ENCODE data around the gene NFATC1.

GRCh38 chr18:79556829-79557585, 161.3 kb downstream of the NFATC1 start:
- TF ChIP-seq POLR2AphosphoS5 (IDR thresholded peaks at IDR 0.05) (no peak), POLR2A (IDR thresholded peaks at IDR 0.05) (no peak)
- TF ChIP-seq, protein P1, sequence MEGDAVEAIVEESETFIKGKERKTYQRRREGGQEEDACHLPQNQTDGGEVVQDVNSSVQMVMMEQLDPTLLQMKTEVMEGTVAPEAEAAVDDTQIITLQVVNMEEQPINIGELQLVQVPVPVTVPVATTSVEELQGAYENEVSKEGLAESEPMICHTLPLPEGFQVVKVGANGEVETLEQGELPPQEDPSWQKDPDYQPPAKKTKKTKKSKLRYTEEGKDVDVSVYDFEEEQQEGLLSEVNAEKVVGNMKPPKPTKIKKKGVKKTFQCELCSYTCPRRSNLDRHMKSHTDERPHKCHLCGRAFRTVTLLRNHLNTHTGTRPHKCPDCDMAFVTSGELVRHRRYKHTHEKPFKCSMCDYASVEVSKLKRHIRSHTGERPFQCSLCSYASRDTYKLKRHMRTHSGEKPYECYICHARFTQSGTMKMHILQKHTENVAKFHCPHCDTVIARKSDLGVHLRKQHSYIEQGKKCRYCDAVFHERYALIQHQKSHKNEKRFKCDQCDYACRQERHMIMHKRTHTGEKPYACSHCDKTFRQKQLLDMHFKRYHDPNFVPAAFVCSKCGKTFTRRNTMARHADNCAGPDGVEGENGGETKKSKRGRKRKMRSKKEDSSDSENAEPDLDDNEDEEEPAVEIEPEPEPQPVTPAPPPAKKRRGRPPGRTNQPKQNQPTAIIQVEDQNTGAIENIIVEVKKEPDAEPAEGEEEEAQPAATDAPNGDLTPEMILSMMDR (IDR thresholded peaks at IDR 0.05): no peak
